ENCODE data around the gene GALNS.

DNA sequence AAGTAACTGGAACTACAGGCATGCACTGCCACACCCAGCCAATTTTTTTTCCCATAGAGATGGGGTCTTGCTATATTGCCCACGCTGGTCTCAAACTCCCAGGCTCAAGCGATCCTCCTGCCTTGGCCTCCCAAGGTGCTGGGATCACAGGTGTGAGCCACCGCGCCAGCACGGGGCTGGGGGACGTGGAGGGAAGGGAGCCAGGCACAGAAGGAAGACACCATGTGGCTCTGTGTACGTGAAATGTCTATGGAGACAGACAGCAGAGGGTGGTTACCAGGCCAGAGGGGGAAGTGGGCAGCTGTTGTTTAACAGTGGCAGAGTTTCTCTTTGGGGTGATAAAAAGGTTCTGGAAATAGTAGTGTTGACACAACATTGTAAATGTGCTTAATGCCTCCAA, 67.2 kb downstream of the GALNS start:
- TF ChIP-seq SUZ12 (IDR thresholded peaks at IDR 0.05; ENCODE audit: extremely low read depth, insufficient read depth, insufficient read length) = no peak
- TF ChIP-seq YY1 (IDR thresholded peaks at IDR 0.05; ENCODE audit: insufficient read depth, insufficient read length) = no peak

Measured in NT2/D1 (cell line).